GM21447 (cell line): Measurements from ENCODE around the gene CDSN.
"Not testable (repeated sequence)": the region's sequence is repeated elsewhere in the genome, so short reads cannot be mapped to it uniquely, and the experiment has no call there.

Source experiments
- ATAC-seq: cut with Tn5 transposase; IDR thresholded peaks from one replicate; pipeline ENCODE4 v1.9.1; 2021; ENCODE audit not compliant: unreplicated experiment

Gene CDSN

GRCh38 chr6:31090973-31091364 is 29.3 kb downstream of the CDSN start:
- no peak for ATAC-seq

- no peak for ATAC-seq
Measured at GRCh38 chr6:31090275-31090972, 29.8 kb downstream of the CDSN start.

- ATAC-seq = no peak
Measured at GRCh38 chr6:31087494-31088089, 32.7 kb downstream of the CDSN start.

- ATAC-seq = no peak
Measured at GRCh38 chr6:31086788-31087440, 33.3 kb downstream of the CDSN start.

GRCh38 chr6:31083742-31084354 is 36.4 kb downstream of the CDSN start:
- no peak for ATAC-seq

GRCh38 chr6:31081872-31082271 is 38.4 kb downstream of the CDSN start:
- ATAC-seq = no peak

- no peak for ATAC-seq
Measured at GRCh38 chr6:31079656-31080261, 40.5 kb downstream of the CDSN start.

GRCh38 chr6:31076611-31077010 is 43.6 kb downstream of the CDSN start:
- ATAC-seq = no peak

GRCh38 chr6:31075528-31075927 is 44.7 kb downstream of the CDSN start:
- ATAC-seq = no peak

GRCh38 chr6:31074401-31074800 is 45.8 kb downstream of the CDSN start:
- no peak for ATAC-seq

GRCh38 chr6:31070711-31071197 is 49.5 kb downstream of the CDSN start:
- no peak for ATAC-seq

- no peak for ATAC-seq
Measured at GRCh38 chr6:31068669-31069340, 51.4 kb downstream of the CDSN start.

GRCh38 chr6:31067891-31068668 is 52.2 kb downstream of the CDSN start:
- not testable (repeated sequence) for ATAC-seq

GRCh38 chr6:31067028-31067427 is 53.2 kb downstream of the CDSN start:
- ATAC-seq = not testable (repeated sequence)

- ATAC-seq = no peak
Measured at GRCh38 chr6:31065556-31065955, 54.7 kb downstream of the CDSN start.
